ENCODE measurements around the gene IL17RC.
A peak's percentile ranks its signal among the peaks of the same experiment; 100 is the strongest.
"Not testable (repeated sequence)": the region's sequence is repeated elsewhere in the genome, so short reads cannot be mapped to it uniquely, and the experiment has no call there.

Gene IL17RC, protein sequence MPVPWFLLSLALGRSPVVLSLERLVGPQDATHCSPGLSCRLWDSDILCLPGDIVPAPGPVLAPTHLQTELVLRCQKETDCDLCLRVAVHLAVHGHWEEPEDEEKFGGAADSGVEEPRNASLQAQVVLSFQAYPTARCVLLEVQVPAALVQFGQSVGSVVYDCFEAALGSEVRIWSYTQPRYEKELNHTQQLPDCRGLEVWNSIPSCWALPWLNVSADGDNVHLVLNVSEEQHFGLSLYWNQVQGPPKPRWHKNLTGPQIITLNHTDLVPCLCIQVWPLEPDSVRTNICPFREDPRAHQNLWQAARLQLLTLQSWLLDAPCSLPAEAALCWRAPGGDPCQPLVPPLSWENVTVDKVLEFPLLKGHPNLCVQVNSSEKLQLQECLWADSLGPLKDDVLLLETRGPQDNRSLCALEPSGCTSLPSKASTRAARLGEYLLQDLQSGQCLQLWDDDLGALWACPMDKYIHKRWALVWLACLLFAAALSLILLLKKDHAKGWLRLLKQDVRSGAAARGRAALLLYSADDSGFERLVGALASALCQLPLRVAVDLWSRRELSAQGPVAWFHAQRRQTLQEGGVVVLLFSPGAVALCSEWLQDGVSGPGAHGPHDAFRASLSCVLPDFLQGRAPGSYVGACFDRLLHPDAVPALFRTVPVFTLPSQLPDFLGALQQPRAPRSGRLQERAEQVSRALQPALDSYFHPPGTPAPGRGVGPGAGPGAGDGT

DNA sequence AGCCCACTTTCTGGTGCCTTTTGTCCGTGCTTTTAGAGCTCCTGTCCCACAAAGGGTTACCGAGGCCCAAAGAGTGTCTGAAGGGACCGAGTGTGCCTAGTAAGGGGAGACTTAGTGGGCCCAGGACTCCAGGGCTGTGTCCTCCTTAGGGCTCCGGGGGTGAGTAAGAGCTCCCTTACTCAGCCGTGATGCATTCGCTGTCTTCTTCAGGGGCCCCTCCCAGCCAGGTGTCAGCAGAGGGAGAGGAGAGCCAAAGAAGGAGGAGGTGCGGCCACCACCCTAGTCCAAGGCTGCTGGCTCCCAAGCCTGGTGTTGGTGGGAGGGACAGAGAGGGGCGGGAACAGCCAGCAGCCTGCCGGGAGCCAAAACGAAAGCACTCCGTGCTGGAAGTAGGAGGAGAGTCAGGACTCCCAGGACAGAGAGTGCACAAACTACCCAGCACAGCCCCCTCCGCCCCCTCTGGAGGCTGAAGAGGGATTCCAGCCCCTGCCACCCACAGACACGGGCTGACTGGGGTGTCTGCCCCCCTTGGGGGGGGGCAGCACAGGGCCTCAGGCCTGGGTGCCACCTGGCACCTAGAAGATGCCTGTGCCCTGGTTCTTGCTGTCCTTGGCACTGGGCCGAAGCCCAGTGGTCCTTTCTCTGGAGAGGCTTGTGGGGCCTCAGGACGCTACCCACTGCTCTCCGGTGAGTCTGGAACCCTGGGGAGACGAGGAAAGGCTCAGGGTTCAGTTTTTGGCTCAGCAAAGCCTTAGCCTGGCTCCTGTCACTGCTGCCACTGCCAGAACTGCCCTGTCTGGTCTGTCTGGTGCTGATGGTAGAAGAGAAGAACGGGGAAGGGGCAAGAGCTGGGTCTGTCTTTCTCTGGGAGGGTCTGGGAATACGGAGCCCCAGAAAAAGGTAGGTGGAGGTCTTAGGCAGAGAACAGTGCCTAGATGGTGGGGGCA lies at the start of gene IL17RC:
Gene IL17RC (plus strand): TSS at position 365 of the 947 bp plus-strand sequence. CDS start 218 bp downstream, at position 583.
- peak; percentile 75 for DNase-seq

DNA sequence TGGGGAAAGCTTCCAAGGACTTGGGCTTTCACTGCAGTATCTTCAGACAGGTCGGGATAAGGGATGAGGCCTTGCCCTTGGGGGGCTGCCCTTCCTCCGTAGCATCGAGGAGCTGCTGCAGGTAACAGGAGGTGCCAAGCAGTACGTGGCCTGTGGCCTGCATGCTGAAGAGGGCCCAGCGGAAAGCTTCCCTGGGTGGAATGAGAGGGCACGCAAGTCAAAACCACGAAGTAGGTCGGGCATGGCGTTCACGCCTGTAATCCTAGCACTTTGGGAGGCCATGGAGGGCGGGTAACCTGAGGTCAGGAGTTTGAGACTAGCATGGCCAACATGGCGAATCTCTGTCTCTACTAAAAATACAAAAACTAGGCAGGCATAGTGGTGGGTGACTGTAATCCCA lies 49.8 kb upstream of the IL17RC start:
- no peak for DNase-seq

DNA sequence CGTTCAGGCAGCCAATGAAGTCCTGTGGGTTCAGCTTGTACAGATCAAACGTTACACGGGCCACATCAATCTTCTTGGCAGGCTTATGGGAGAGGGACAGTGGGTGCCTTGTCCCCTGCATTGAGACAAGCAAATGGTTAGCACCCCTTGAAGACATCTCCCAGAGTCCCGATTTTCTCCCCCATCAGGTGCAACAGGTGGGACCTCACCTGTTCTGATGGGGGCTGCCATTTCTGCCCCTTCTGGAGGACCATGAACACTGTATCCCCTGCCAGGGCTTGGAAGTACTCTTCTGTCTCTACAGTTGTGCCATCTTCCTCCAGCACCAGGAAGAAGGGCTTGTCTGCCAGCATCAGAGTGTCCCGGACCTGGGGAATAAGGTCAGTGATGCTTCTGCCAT lies 46.9 kb upstream of the IL17RC start:
- no peak for DNase-seq

DNA sequence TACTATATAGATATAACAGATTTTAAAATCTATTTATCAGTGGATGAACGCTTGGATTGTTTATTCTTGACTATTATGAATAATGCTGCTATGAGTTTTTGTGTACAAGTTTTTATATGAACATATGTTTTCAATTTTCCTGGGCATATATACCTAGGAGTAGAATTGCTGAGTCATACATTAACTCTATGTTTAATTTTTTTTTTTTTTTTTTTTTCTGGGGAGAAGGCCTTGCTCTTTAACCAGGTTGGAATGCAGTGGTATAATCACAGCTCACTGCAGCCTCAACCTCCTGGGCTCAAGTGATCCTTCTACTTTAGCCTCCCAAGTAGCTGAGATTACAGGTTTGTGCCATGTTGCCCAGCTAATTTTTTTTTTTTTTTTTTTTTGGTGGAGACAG lies 45.9 kb upstream of the IL17RC start:
- no peak for DNase-seq

DNA sequence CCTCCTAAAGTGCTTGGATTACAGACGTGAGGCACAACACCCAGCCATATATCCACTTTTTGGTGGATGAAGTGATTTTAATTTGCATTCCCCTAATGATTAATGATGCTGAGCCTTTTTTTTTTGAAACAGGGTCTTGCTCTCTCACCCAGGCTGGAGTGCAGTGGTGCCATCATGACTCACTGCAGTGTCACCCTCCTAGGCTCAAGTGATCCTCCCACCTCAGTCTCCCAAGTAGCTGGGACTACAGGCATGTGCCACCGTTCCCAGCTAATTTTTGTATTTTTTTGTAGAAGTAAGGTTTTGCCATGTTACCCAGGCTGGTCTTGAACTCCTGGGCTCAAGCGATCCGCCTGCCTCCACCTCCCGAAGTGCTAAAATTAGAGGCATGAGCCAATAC lies 44.8 kb upstream of the IL17RC start:
- not testable (repeated sequence) for DNase-seq

DNA sequence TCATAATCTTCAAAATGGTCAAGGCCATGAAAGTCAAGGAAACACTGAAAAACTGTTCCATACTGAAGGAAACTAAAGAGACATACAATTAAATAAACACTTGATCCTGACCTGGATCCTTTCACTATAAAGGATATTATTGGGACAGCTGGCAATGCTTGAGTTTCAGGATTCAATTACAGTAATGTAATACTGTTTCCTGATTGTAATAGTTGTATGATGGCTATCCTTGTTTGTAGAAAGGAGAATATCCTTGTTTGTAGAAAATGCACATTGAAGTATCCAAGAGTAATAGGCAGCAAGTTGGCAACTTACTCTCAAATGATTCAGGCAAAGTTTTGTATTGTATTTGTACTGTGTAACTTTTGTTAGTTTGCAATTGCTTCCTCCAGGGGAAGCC lies 41.5 kb upstream of the IL17RC start:
- DNase-seq = no peak

DNA sequence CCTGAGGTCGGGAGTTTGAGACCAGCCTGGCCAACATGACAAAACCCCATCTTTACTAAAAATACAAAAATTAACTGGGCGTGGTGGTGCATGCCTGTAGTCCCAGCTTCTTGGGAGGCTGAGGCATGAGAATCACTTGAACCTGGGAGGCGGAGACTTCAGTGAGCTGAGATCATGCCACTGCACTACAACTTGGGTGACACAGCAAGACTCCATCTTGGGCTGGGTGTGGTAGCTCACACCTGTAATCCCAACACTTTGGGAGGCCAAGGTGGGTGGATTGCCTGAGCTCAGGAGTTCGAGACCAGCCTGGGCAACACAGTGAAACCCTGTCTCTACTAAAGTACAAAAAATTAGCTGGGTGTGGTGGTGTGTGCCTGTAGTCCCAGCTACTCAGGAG lies 40.6 kb upstream of the IL17RC start:
- not testable (repeated sequence) for DNase-seq

DNA sequence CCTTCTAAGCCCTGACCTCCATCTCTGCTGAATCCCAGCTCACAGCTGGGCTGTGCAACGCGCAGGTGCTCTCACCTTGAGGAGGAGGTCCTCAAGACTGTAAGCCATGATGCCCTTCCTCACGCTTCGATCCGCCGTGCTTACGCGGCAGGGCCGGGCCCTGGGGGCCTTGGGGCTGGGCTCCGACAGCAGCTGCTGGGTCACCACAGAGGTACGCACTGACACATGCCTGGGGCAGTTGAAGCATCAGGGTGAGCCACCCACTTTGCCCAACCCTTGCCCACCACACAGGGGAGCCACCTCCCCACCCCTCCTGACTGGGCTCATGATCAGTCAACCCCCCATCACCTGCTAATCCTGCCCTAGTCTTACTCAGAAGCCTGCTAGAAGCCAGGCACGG lies 39.9 kb upstream of the IL17RC start:
- DNase-seq = no peak

DNA sequence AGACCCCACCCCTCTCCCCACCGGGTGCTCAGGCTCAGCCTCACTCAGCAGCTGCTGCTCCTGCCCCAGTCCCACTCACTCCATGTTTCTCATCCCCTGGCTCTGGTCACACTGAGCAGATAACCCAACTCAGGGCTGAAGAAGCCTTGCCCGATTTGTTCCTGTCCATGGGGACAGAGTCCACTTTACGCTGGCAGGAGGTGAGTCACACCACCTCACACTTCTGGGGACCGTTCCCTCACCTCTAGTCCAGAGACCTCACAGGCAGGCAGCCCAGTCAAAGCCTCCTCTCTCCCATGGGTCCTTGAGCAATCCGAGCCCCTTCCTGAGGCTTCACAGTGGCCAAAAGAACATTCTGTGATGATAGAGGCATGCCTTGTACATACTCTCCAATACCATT lies 38.2 kb upstream of the IL17RC start:
- no peak for DNase-seq

DNA sequence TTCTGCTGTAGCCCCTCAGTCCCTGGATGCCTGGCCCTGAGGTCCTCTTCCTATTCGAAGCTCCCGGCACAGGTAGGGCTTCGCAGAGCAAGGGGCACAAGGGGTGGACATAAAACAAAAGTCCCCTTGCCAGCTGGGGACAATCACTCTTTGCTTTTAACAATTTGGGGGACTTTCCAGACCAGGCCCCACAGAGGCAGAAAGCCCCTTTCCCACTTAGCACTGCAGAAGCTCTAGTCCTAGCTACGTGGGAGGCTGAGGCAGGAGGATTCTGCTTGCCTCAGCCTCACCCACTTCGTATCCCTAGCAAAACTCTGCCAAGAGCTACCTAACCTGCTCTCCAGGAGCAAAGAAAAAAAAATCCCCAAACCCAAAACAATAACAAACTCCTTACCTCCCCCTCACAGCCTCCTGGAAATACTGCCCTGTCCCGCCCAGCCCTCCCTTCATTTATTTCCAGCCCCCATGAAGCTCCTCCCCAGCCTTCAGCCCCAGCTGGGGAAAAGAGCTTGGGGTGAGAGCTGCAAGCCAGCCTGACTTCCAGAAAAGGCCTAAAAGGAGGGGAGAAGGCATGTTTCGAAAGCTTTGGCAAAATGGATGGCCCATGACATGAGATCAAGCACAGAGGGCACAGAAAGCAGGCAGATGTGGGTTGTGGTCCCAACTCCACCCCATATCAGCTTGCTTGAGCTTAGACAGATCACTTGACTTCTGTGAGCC lies 36.9 kb upstream of the IL17RC start, which contains the start of gene CIDEC:
Gene CIDEC (minus strand): TSS at position 424 of the 720 bp plus-strand sequence. CDS start 1,767 bp downstream, outside the sequence.
- no peak for DNase-seq

DNA sequence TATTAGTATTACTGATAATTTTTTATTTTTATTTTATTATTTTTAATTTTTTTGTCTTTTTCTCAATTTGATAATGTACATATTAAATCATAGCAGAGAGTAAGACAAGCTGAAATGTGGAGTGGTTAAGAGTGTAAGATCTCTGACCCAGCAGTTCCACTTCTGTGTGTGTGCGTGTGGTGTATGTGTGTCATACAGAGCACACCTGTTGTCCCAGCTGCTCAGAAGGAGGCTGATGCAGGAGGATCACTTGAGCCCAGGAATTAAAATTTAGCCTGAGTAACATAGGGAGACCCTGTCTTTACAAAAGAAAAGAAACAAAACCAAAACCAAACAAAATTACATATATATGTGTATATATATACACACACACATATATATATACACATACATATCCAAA lies 35.5 kb upstream of the IL17RC start:
- no peak for DNase-seq

DNA sequence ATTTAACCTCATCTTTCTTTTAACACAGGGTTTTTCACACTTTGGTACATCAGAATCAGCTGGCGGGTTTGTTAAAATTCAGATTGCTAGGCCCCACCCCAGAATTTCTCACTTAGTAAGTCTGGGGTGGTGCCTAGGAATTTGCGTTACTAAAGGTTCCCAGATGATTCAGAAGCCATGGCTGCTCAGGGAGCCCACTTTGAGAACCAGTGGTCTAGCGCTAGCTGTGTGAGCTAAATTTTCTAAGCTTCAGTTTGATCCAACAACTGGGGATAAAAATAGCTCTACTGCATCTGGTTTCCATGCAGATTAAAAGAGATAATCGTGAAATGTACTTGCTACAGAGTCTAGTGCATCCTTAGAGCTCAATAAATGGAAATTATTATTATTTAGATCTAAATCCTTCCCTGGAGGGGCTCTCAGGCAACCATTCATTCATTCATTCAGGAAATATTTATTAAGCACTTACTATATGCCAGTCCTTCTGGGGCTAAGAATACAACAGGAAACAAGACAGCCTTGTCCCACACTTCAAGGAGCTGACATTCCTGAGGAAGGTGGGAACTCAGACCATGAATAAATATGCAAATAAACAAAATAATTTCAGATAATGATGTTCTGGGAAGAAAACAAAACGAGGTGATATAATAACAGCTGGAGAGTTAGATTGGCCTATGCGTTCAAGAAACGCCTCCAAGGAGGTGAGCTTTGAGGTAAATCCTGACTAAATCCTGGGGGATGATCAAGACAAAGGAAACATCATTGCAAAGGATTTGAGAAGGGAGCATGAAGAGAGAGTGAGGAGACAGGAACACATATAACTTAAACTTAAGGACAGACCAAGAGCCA lies 33.0 kb upstream of the IL17RC start:
- no peak for DNase-seq

DNA sequence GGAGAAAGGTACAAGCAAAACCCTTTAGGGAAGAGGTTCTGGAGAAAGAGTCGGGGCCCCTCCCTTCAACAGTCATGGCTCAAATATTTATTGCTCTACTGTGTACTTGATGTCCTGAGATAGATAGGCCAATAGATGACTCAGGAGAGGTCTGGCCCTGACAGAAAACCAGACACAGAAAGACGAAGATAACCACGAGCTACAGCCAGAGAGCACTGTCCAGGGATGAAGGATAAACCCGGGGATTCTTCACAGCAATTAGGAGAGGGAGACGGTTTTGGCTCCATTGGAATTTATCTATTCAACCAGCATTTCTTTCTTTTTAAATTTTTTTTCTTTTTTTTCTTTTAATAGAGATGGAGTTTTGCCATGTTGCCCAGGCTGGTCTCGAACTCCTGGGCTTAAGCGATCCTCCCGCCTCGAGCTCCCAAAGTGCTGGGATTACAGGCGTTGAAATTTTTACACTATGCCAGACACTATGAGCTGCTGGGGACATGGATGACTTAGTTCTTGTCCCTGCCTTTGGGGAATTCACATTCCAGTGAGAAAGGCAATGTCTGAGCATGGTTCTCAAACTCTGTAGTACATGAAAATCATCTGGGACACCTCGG lies 32.2 kb upstream of the IL17RC start:
- no peak for DNase-seq

DNA sequence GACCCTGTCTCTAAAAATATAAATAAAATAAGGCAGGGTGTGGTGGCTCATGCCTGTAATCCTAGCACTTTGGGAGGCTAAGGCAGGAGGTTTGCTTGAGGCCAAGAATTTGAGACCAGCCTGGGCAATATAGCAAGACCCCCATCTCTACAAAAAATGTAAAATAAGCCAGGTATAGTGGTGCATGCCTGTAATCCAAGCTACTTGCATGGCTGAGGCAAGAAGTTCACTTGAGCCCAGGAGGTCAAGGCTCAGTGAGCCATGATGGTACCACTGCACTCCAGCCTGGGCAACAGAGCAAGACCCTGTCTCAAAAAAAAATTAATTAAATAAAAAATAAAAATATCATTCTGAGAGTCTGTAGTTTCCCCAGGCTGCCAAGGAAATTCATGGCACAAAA lies 30.6 kb upstream of the IL17RC start:
- DNase-seq = no peak

DNA sequence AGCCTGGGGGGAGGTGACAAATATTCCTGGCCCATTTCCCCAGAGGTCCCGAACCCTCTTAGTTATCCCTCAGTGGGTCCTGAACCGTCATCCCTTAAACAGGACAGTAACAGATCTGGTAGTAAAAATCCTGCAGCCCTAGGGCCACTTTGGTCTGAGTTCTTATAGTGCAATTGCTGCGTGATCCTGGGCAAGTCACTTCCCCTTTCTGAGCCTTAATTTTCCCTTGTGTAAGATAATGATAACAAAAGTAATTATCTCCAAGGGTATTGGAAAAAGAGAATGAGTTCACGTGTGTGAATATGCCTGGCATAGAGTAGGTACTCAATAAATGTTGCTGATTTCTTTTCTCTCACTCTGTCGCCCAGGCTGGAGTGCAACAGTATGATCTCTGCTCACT lies 29.4 kb upstream of the IL17RC start:
- no peak for DNase-seq

DNA sequence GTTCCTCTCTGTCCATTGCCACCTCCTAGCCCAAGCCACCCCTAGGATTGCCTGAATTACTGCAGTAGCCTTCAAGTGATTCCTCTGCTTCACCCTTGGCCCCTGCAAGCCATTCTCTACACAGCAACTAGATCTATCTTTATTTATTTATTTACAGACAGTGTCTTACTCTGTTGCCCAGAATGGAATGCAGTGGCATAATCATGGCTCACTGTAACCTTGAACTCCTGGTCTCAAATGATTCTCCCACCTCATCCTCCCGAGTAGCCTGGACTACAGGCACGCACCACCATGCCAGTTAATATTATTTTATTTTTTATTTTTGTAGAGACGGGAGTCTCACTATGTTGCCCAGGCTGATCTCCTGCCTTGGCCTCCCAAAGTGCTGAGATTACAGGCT lies 28.4 kb upstream of the IL17RC start:
- no peak for DNase-seq

DNA sequence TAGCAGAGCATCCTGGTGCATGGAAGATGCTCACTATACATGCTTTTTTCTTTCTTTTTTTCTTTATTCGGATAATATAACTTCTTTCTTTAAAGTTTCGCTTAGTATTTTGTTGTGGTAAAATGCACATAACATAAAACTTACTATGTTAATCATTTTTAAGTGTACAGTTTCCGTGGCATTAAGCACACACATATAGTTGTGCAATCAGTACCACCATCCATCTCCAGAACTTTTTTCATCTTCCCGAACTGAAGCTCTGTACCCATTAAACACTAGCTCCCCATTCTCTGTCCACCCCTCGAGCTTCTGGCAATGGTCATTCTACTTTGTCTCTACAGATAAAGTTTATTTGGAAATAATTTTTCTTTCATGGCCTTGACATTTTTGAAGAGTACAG lies 27.5 kb upstream of the IL17RC start:
- no peak for DNase-seq

DNA sequence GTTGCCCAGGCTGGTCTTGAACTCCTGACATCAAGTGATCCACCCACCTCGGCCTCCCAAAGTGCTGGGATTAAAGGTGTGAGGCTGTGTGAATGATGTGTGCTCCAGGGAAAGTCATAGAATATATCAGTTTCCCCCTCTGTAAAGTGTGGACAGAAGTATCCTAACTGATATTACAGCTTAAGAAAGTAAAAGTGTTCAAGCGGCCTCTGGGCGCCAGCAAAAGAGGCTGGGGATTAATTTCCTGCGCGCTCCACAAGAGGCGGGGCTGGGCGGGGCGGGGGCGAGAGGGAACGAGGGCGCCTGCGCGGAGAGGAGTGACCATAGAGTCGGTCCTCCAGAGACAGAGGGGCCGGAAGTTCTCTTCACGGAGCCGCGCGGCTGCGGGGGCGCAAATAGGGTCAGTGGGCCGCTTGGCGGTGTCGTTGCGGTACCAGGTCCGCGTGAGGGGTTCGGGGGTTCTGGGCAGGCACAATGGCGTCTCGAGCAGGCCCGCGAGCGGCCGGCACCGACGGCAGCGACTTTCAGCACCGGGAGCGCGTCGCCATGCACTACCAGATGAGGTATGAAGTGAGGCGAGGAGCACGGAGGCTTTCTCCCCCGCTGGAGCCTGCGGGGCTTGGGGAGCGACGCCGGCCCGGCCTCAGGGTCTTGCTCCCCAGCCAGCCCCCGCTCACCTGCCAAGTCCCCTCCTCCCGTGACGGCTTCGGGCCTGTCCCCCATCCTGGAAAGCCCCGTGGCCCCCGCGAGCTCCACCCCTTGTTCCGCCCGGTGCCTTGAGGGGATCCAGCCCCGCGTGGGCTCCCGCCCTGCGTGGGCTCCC lies 26.4 kb upstream of the IL17RC start, which contains the start of gene JAGN1:
Gene JAGN1 (plus strand): TSS at position 362 of the 823 bp plus-strand sequence. CDS start 113 bp downstream, at position 475.
- DNase-seq = peak; percentile 16

DNA sequence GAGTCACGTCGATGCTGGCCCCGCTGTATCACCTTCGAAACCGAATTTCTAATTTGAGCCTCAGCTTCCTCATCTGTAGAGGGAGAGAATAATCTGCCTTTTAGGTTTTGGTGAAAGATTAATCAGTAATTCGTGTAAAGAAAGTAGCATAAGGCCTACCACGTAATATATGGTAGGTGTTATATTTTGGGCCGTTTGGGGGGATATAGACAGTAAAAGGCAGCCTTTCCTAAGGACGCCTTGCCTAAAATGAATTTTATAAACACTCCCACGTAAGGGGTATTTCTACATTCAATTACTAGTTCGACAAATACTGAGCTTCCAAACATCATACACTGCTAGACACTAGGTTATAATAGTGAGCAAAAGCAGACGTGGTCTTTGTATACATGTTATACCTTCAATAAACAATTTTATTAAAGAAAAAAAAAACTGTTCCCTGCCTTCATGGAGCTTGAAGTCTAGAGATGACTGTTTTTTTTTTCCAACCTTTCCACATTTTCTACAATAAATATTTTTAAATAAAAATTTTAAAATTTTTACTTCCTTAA lies 25.8 kb upstream of the IL17RC start:
- DNase-seq = no peak

DNA sequence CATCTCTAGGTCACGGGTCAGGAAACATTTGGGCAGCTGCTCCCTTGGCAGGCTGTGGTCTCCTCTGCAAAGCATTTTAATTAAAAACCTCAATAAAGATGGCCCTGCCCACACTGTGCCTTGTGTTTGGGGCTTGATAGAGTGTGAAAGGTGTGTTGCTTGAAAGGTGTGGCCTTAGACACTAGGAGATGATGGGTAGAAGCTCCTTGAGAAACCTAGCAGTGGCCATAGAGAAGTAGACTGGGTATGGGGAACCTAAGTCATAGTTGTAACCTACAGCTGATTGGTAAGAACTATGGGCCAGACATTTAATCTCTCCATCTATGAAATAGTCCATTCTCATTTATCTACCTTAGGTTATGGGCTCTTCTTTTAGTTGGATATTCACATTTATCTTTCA lies 23.2 kb upstream of the IL17RC start:
- no peak for DNase-seq
